Liver (tissue), 9 donors: ENCODE data around the gene CFAP299. TPM values are rescaled to one million over a fixed set of nuclear protein-coding genes. Genes with fewer than 3 reads are reported as not detected.

Experiments used
- DNase-seq: peaks from one replicate; pipeline ENCODE4 v3.0.0-alpha.2; 2017; ENCODE audit warnings: low spot score
- H3K27ac ChIP-seq, 2 donors: one replicate each; pipeline ENCODE4 v1.7.0; 2013; ENCODE audit warnings: inconsistent platforms in 2 of 2, low read length in 2 of 2, control low read depth in 1 of 2, low read depth in 1 of 2, mild to moderate bottlenecking in 1 of 2
- H3K27me3 ChIP-seq, 4 donors: one replicate each; pipeline versions ENCODE4 v1.6.1 to v1.7.0; 2013; ENCODE audit warnings: low read length in 3 of 4, inconsistent platforms in 1 of 4, mild to moderate bottlenecking in 1 of 4, moderate library complexity in 1 of 4; ENCODE audit not compliant: control insufficient read depth in 4 of 4, insufficient read depth in 4 of 4
- H3K36me3 ChIP-seq, 4 donors: one replicate each; pipeline versions ENCODE4 v1.6.1 to v1.7.0; 2013; ENCODE audit warnings: low read length in 3 of 4, mild to moderate bottlenecking in 3 of 4, low read depth in 1 of 4, moderate library complexity in 1 of 4; ENCODE audit not compliant: control insufficient read depth in 4 of 4, insufficient read depth in 3 of 4
- H3K4me1 ChIP-seq, 4 donors: one replicate each; pipeline versions ENCODE4 v1.6.1 to v1.7.0; 2013; ENCODE audit warnings: low read length in 3 of 4, mild to moderate bottlenecking in 3 of 4, moderate library complexity in 1 of 4; ENCODE audit not compliant: control insufficient read depth in 4 of 4, insufficient read depth in 4 of 4
- H3K4me3 ChIP-seq, 3 donors: one replicate each; pipeline versions ENCODE4 v1.6.1 to v1.7.0; 2013; ENCODE audit warnings: low read length in 3 of 3, control low read depth in 1 of 3, low read depth in 1 of 3, mild to moderate bottlenecking in 1 of 3
- H3K9ac ChIP-seq, 2 donors: one replicate each; pipeline ENCODE4 v1.7.0; 2013; ENCODE audit warnings: low read length in 2 of 2, mild to moderate bottlenecking in 2 of 2, moderate library complexity in 2 of 2, control low read depth in 1 of 2, low read depth in 1 of 2
- H3K9me3 ChIP-seq, 4 donors: one replicate each; pipeline versions ENCODE4 v1.6.1 to v1.7.0; 2013; ENCODE audit warnings: low read length in 3 of 4; ENCODE audit not compliant: control insufficient read depth in 4 of 4
- CTCF ChIP-seq: fragments of 150-350 bp; IDR thresholded peaks from 2 replicates; pipeline ENCODE4 v1.5.1; 2017; ENCODE audit warnings: improper control_type of control experiment, low read depth, low read length; ENCODE audit not compliant: missing input control
- EGR1 ChIP-seq, 2 donors: IDR thresholded peaks; 2 replicates each; pipeline ENCODE4 v1.6.1; 2016 to 2018; ENCODE audit warnings: antibody characterized with exemption in 2 of 2, low read depth in 2 of 2
- FOXA1 ChIP-seq: IDR thresholded peaks from 2 replicates; pipeline ENCODE4 v1.6.1; 2016; ENCODE audit warnings: antibody characterized with exemption
- FOXA2 ChIP-seq: IDR thresholded peaks from 2 replicates; pipeline ENCODE4 v1.6.1; 2016; ENCODE audit warnings: antibody characterized with exemption
- GABPA ChIP-seq, 2 donors: IDR thresholded peaks in 1 of 2; conservative IDR thresholded peaks in 1 of 2; 2 replicates each; pipeline ENCODE4 v1.6.1; 2016; ENCODE audit warnings: antibody characterized with exemption in 2 of 2, mild to moderate bottlenecking in 1 of 2, moderate library complexity in 1 of 2
- HNF4A ChIP-seq, 2 donors: conservative IDR thresholded peaks; 2 replicates each; pipeline ENCODE4 v1.6.1; 2016; ENCODE audit warnings: antibody characterized with exemption in 2 of 2, mild to moderate bottlenecking in 2 of 2
- HNF4G ChIP-seq: IDR thresholded peaks from 2 replicates; pipeline ENCODE4 v1.6.1; 2016; ENCODE audit warnings: antibody characterized with exemption
- JUND ChIP-seq, 2 donors: IDR thresholded peaks; 2 replicates each; pipeline ENCODE4 v1.6.1; 2016; ENCODE audit warnings: antibody characterized with exemption in 2 of 2
- NR2F2 ChIP-seq: IDR thresholded peaks from 2 replicates; pipeline ENCODE4 v1.6.1; 2016; ENCODE audit warnings: antibody characterized with exemption
- RAD21 ChIP-seq, 2 donors: IDR thresholded peaks; 2 replicates each; pipeline ENCODE4 v1.6.1; 2016; ENCODE audit warnings: antibody characterized with exemption in 2 of 2, mild to moderate bottlenecking in 2 of 2
- RXRA ChIP-seq, 2 donors: IDR thresholded peaks; 2 replicates each; pipeline ENCODE4 v1.6.1; 2017 to 2018; ENCODE audit warnings: antibody characterized with exemption in 2 of 2, mild to moderate bottlenecking in 1 of 2
- SP1 ChIP-seq: IDR thresholded peaks from 2 replicates; pipeline ENCODE4 v1.6.1; 2018; ENCODE audit warnings: antibody characterized with exemption, mild to moderate bottlenecking
- YY1 ChIP-seq: IDR thresholded peaks from 2 replicates; pipeline ENCODE4 v1.6.1; 2016; ENCODE audit warnings: antibody characterized with exemption, mild to moderate bottlenecking
- WGBS: extraction: QIAGEN DNeasy Blood & Tissue Kit; methylation state at CpG from one replicate; pipeline ENCODE4 v1.1.7; 2013; 5-methylcytosine and 5-hydroxymethylcytosine counted together
- polyA plus RNA-seq, 2 donors: library from polyadenylated mRNA; stranded (reverse) in 1 of 2; unstranded in 1 of 2; fragments of 200-250 nt in 1 of 2; fragments of >200 nt in 1 of 2; fragmentation: Nextera tagmentation in 1 of 2; extraction: Ambion mirVana in 1 of 2; gene quantifications; one replicate each; pipeline versions ENCODE4 v1.2.1 to v1.2.3, GENCODE V29; 2013 to 2015
- total RNA-seq, 2 donors: library from RNA; depleted of rRNA; stranded (reverse); fragments of >200 nt; gene quantifications; one replicate each; pipeline ENCODE4 v1.2.3, GENCODE V29; 2014
- TF ChIP-seq, protein P1 (sequence below): IDR thresholded peaks from 2 replicates; pipeline ENCODE4 v1.6.1; 2016; ENCODE audit warnings: antibody characterized with exemption
- TF ChIP-seq, protein P2 (sequence below): IDR thresholded peaks from 2 replicates; pipeline ENCODE4 v1.6.1; 2016; ENCODE audit warnings: antibody characterized with exemption
- TF ChIP-seq, protein P3 (sequence below): IDR thresholded peaks from 2 replicates; pipeline ENCODE4 v1.6.1; 2016; ENCODE audit warnings: antibody characterized with exemption, mild to moderate bottlenecking
- TF ChIP-seq, protein P4 (sequence below): IDR thresholded peaks from 2 replicates; pipeline ENCODE4 v1.6.1; 2016; ENCODE audit warnings: antibody characterized with exemption
- donor health status: healthy.
- donor health status: healthy.
- donor health status: healthy.
- donor health status: healthy.
- donor health status: healthy.

The CFAP299 gene
- total and polyA plus RNA-seq, 4 donors, result not detected

- Histone ChIP-seq H3K27ac (no peak overlapping the region), H3K9ac (no peak overlapping the region), H3K4me3 (no peak overlapping the region), H3K4me1 (no peaks in the 10 kb centered on the region), H3K9me3 (no peaks in the 10 kb centered on the region), H3K36me3 (no peaks in the 10 kb centered on the region), H3K27me3 (peaks cover 0 to 8% (median 4%) of the 10 kb centered on the region in 4 donors)
- no peak for DNase-seq
- no peak for TF ChIP-seq FOXA2
- TF ChIP-seq RXRA (IDR thresholded peaks at IDR 0.05), result no peak
- TF ChIP-seq EGR1 (IDR thresholded peaks at IDR 0.05; ENCODE audit: low read depth in 2 of 2), result no peak
- no peak for TF ChIP-seq YY1
- TF ChIP-seq, protein P1, sequence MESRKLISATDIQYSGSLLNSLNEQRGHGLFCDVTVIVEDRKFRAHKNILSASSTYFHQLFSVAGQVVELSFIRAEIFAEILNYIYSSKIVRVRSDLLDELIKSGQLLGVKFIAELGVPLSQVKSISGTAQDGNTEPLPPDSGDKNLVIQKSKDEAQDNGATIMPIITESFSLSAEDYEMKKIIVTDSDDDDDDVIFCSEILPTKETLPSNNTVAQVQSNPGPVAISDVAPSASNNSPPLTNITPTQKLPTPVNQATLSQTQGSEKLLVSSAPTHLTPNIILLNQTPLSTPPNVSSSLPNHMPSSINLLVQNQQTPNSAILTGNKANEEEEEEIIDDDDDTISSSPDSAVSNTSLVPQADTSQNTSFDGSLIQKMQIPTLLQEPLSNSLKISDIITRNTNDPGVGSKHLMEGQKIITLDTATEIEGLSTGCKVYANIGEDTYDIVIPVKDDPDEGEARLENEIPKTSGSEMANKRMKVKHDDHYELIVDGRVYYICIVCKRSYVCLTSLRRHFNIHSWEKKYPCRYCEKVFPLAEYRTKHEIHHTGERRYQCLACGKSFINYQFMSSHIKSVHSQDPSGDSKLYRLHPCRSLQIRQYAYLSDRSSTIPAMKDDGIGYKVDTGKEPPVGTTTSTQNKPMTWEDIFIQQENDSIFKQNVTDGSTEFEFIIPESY, result no peak
- TF ChIP-seq SP1, result no peak
- TF ChIP-seq, protein P2, sequence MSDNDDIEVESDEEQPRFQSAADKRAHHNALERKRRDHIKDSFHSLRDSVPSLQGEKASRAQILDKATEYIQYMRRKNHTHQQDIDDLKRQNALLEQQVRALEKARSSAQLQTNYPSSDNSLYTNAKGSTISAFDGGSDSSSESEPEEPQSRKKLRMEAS, result no peak
- no peak for TF ChIP-seq RAD21 (IDR thresholded peaks at IDR 0.05)
- TF ChIP-seq, protein P3, sequence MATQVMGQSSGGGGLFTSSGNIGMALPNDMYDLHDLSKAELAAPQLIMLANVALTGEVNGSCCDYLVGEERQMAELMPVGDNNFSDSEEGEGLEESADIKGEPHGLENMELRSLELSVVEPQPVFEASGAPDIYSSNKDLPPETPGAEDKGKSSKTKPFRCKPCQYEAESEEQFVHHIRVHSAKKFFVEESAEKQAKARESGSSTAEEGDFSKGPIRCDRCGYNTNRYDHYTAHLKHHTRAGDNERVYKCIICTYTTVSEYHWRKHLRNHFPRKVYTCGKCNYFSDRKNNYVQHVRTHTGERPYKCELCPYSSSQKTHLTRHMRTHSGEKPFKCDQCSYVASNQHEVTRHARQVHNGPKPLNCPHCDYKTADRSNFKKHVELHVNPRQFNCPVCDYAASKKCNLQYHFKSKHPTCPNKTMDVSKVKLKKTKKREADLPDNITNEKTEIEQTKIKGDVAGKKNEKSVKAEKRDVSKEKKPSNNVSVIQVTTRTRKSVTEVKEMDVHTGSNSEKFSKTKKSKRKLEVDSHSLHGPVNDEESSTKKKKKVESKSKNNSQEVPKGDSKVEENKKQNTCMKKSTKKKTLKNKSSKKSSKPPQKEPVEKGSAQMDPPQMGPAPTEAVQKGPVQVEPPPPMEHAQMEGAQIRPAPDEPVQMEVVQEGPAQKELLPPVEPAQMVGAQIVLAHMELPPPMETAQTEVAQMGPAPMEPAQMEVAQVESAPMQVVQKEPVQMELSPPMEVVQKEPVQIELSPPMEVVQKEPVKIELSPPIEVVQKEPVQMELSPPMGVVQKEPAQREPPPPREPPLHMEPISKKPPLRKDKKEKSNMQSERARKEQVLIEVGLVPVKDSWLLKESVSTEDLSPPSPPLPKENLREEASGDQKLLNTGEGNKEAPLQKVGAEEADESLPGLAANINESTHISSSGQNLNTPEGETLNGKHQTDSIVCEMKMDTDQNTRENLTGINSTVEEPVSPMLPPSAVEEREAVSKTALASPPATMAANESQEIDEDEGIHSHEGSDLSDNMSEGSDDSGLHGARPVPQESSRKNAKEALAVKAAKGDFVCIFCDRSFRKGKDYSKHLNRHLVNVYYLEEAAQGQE, result no peak
- no peak for TF ChIP-seq NR2F2
- TF ChIP-seq HNF4G, result no peak
- 77% methylated on average over 3 of the region's 3 CpGs for WGBS
These were observed 24.4 kb upstream of the CFAP299 start for GRCh38 chr4:80311130-80311529.

GRCh38 chr4:80312124-80312523 is 23.4 kb upstream of the CFAP299 start:
- 72% methylated on average over 1 of the region's 1 CpG for WGBS
- Histone ChIP-seq H3K27me3 (peaks cover 0 to 6% (median 4%) of the 10 kb centered on the region in 4 donors), H3K36me3 (no peaks in the 10 kb centered on the region), H3K4me1 (no peaks in the 10 kb centered on the region), H3K4me3 (no peak overlapping the region), H3K27ac (no peak overlapping the region), H3K9ac (no peak overlapping the region), H3K9me3 (no peaks in the 10 kb centered on the region)
- no peak for DNase-seq
- TF ChIP-seq RAD21 (IDR thresholded peaks at IDR 0.05) (no peak), RXRA (IDR thresholded peaks at IDR 0.05) (no peak), JUND (IDR thresholded peaks at IDR 0.05) (no peak), NR2F2 (no peak), SP1 (no peak), HNF4A (conservative IDR thresholded peaks at IDR 0.05) (no peak), YY1 (no peak), FOXA1 (no peak), FOXA2 (no peak), CTCF (no peak), HNF4G (no peak), GABPA (IDR thresholded peaks at IDR 0.05 in 1 of 2, conservative IDR thresholded peaks at IDR 0.05 in 1 of 2) (no peak)
- TF ChIP-seq, protein P3, result no peak
- TF ChIP-seq, protein P4, sequence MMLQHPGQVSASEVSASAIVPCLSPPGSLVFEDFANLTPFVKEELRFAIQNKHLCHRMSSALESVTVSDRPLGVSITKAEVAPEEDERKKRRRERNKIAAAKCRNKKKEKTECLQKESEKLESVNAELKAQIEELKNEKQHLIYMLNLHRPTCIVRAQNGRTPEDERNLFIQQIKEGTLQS, result no peak
- TF ChIP-seq, protein P2, result no peak
- TF ChIP-seq, protein P1, result no peak
